GM18861 (cell line): ENCODE measurements around the gene ZBED4.
A peak's percentile ranks its signal among the peaks of the same experiment; 100 is the strongest.

Experiments used
- ATAC-seq: cut with Tn5 transposase; IDR thresholded peaks from one replicate; pipeline ENCODE4 v1.9.1; 2021; ENCODE audit not compliant: unreplicated experiment

ZBED4 gene

DNA sequence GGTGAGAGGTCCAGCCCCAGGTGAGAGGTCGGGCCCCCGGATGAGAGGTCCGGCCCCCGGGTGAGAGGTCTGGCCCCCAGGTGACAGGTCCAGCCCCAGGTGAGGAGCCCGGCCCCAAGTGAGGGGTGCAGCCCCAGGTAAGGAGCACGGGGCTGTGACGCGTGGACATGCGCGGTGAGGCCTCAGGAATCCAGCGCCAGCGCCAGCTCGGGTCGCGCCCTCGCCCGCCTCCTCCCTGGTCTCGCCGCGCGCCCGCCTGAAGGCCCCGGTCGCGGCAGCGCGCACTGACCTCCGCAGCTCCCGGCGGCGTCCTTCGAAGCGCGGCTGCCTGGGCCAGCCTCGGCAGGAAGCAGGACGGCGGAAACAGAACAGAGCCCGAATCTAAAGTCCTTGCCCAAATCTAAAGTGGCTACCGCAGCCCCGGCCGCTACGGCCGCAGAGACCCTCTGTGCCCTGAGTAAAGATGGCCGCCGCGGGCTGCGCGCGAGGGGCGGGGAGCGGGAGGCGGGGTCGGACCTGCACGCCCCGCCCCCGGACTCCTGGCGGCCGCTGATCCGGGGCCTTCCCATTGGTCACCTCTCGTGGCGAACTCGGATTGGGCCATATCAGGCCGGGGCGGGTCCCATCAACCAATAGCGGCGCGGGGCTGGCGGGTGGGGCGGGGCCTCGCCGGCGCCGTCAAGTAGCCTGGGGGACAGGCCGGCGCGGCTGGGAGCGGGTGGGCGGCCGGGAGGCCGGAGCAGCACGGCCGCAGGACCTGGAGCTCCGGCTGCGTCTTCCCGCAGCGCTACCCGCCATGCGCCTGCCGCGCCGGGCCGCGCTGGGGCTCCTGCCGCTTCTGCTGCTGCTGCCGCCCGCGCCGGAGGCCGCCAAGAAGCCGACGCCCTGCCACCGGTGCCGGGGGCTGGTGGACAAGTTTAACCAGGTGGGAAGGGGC is 64.6 kb downstream of the ZBED4 start, which contains the start of the genes ALG12 and CRELD2:
Gene ALG12 (minus strand): TSS at position 465 of the 937 bp plus-strand sequence. CDS start 4,673 bp downstream, outside the sequence.
Gene CRELD2 (plus strand): TSS at position 661 of the 937 bp plus-strand sequence. CDS start 136 bp downstream, at position 797.
- peak; percentile 70 for ATAC-seq

DNA sequence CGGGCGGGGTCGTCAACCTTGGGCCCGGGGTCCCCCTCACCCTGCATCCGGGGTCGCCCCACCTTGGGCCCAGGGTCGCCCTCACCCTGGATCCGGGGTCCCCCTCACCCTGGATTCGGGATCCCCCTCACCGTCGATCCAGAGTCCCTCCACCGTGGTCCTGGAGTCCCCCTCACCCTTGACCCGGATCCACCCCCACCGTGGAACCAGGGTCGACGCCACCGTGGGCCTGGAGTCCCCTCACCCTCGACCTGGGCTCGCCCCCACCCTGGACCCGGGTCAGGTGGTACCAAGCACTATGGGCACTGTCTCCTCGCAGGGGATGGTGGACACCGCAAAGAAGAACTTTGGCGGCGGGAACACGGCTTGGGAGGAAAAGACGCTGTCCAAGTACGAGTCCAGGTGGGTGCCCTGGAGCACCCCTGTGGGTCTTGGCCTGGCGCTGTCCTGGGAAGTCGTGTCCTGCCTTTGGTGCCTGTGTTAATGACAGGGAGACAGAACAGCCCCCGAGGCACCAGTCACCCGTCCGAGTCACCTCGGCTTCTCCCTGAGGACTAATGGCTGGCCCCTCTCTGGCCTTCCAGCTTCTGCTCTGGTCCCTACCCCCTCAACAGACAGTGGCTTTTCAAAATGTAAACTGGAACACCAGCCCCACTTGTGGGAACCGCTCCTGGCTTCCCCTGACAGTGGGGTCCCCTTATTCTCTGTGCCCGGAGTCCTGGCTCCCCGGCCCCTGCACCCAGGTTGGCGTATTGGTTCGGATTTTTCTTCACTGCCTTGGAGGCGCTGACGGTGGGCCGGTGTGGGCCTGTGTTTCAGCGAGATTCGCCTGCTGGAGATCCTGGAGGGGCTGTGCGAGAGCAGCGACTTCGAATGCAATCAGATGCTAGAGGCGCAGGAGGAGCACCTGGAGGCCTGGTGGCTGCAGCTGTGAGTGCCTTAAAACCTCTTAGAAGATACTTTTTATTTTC is 65.6 kb downstream of the ZBED4 start:
- ATAC-seq = no peak

DNA sequence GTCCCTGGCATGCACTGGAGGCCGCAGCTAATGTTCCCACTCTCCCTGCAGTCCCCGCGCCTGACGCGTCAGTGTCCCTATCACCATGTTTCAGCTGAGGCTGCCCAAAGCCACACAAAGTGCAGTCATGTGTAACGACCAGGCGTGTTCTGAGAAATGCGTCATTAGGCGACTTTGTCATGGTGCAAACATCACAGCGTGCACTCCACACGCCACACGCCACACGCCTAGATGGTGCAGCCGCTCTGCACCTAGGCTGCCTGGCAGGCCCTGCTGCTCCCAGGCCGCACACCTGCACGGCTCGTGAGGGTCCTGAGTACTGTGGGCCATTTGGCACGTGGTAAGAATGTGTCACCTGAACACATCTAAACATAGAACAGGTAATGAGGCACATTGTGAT is 67.2 kb downstream of the ZBED4 start:
- ATAC-seq = no peak

DNA sequence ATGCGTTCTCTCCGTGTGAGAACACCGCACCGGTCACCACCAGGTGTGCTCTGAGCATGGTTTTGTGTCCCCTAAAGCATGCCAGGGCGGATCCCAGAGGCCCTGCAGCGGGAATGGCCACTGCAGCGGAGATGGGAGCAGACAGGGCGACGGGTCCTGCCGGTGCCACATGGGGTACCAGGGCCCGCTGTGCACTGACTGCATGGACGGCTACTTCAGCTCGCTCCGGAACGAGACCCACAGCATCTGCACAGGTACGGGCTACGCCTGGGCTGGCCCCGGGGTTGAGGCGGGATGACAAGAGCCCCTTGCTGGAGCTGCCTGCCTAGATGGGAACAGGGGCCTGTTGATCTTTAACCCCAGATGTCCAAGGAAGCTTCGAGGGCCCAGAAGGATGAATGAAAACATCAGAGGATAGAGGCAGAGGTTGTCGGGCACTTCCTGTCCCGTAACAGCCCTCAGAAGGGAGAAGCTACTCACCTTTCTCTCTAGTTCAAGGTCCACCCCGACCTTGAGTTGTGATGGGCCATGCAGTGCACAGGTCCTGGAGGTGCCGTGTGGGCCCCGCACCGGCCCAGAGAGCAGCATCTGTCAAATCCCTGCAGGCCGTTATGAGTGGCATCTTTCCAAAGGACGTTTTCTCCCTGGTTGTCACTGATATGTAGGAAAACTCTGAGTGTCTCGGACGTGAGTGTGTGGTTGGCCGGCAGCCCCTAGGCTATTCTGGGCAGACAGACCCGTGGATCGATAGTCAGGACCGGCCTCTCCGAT is 68.0 kb downstream of the ZBED4 start:
- no peak for ATAC-seq

DNA sequence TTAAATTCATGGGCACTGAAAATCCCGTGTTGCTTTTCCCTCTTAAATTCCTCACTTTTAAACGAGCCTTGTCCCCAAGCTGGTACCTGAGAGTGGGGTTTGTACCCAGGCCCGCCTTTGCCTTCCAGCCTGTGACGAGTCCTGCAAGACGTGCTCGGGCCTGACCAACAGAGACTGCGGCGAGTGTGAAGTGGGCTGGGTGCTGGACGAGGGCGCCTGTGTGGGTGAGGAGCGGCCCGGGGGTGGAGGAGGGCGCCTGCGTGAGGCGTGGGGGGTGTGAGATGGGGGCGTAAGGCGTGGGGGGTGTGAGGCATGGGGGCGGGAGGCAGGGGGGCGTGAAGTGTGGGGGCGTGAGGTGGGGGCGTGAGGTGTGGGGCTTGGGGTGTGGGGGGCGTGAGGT is 68.8 kb downstream of the ZBED4 start:
- ATAC-seq = no peak

DNA sequence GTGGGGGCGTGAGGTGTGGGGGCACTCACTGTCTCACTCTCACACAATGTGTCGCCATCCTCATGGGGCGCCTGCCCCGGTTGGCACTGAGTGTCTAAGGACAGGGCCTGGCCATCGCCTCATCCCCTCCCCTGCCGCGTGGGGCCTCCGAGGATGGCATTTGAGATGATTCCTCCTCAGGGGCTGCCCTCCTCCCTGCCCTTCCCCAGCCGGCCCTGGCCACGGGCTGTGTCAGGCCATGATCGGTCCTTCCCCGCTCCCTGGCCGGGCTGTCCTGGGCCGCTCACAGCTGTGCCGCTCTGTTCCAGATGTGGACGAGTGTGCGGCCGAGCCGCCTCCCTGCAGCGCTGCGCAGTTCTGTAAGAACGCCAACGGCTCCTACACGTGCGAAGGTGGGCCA is 69.3 kb downstream of the ZBED4 start:
- no peak for ATAC-seq

DNA sequence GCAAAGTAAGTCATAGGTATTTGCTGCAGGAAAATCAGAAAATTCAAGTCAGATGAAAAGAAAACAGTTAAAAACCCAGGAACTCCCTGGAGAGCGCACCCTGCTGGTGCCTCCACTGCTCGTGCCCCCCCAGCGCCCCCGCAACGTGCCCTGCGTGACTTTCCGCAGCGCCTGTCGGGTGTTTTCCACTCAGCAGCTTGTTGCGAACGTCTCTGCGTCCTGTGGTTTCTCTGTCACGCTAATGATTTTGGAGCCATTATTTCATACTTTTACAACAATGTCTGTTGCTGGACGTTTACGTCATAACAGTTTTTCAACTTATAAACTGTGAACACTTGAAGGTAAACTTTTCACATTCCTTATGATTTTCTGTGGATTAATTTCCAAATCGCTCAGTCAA is 69.8 kb downstream of the ZBED4 start:
- ATAC-seq = no peak

DNA sequence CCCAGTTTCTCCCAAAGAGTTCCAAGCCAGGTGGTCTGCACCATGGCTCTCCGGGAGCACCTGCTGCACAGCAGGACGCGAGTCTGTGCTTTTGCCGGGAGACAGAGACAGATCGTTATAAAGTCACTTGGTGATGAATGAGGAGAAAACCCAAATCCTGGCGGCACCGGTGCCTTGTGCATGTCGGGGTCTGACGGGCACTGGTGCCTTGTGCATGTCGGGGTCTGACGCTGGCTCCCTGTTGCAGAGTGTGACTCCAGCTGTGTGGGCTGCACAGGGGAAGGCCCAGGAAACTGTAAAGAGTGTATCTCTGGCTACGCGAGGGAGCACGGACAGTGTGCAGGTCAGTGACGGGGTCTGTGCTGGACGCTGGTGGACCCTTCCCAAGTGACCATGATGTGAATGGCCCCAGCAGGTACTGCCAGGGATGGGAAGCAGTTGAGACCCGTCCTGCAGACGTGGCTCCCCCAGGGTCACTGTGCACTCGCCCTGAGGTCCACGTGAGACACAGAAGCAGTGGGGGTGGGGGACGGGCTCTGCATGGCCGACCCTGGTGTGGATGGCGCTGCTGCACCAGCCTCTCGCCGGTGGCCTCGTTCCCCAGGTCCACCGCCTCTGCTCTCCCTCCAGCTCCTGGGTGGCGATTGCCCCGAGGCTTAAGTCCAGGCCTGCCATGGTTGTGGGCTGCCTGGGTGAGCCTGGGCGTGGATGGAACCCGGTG is 70.6 kb downstream of the ZBED4 start:
- no peak for ATAC-seq

DNA sequence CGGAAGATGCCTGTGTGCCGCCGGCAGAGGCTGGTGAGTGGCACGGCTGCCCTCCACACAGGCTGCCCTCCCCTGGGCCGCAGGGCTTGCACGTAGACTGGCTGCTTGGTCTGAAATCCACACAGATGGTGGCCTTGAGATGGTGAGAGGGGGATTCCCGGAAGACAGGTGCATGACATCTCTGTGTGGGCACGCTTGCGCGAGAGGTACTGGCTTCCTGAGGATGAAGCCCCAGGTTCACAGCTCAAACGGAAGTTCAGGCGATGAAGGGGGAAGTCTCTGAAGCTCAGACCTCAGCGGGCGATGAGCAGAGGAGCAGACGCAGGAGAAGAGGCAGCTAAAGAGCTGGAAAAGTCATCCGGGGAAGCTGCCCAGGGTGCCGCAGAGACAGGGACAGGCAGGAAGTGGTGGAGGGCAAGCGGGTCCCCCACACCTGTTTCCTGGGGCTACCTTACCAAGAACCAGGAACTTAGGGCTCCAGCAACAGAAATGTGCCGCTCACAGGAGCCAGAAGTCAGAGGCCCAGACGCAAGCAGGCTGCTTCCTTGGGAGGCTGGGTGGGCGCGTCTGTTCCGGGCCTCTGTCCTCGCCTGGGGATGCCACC is 72.0 kb downstream of the ZBED4 start:
- ATAC-seq = no peak

DNA sequence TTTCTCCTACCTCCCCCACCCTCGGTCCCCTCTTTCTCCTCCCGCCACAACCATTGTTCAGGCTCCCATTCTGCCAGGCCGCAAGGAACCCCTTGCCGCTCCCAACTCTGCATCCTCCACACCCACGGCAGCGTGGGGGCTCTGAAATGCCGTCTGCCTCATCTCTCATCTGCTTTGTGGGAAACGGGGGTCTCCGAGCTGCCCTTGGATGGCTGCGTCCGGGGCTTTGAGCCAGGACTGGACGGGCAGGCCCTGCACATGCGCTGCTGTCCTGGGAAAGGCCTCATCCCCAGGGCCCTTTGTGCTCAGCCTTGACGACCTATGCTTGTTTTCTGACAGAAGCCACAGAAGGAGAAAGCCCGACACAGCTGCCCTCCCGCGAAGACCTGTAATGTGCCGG is 73.3 kb downstream of the ZBED4 start:
- ATAC-seq = no peak

DNA sequence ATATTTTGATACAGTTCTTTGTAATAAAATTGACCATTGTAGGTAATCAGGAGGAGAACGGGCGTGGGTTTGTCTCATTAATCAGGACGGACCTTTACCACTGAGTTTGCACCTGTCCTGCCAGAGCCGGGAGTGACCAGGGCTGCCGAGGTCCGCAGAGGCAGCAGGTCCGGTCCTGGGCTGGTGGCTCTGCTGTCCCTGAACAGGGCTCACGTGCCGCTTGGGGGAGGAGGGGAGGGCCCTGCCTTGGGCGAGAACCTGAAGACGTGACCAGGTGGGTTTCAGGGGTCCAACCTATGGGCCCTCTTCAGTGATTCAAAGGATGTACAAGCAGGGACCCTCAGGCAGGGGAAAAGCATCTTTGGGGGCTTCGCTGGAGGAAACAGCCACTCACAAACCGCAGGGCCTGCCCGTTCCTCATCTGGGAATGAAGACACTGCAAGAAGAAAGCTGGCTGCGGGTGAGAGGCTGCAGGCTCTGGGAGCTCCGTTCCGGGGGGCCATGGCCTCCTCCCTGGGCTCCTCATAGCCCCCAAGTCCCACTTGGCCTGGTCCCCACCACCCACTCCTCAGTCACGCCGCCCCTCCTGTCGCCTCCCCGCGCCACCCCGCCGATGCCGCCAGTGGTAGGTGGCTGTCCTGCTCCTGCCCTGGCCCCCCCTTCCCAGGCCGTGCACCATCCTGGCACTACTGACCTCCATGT is 74.0 kb downstream of the ZBED4 start:
- ATAC-seq = no peak

DNA sequence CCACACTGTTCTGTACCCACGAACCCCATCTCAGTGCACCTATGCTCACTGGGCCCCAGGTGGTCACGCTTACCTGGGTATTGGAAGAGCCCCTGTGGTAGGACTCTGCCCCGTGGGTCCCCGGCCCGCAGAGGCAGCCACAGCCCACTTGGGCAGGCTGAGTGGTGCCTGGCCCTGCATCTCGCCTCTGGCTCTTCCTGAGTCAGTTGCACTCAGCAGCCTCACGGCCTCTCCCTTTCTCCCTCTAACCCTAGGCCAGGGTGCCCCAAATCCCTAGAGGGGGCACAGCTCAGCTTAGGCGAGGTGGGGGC is 74.5 kb downstream of the ZBED4 start:
- no peak for ATAC-seq

DNA sequence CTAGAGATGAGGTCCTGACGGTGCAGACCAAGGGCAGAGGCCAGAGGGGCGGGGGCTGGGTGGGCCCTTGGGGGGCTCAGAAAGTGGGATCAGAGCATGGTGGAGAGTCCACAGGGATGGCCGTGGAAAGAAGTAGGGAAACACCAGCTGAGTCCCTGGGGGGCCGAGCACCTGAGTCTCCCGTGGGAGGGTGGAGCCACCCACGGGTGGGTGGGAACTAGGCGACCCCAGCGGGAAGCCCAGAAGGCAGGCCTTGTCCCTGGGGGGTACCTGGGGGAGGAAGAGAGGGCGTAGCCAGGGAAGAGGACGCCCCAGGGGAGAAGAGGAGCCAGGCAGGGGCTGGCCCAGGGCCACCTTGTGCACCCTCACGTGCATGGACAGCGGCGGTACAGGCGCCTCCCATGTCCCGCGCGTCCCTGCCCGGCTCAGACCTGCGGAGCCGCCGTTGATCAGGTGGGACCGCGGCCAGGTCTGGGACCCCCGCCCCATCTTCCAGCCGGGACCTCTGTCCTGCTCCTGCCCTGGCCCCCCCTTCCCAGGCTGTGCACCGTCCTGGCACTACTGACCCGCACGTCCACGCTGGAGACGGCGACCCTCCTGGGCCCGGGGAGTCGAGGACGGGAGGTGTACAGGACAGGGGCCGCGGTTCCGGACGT is 75.0 kb downstream of the ZBED4 start:
- ATAC-seq = no peak

DNA sequence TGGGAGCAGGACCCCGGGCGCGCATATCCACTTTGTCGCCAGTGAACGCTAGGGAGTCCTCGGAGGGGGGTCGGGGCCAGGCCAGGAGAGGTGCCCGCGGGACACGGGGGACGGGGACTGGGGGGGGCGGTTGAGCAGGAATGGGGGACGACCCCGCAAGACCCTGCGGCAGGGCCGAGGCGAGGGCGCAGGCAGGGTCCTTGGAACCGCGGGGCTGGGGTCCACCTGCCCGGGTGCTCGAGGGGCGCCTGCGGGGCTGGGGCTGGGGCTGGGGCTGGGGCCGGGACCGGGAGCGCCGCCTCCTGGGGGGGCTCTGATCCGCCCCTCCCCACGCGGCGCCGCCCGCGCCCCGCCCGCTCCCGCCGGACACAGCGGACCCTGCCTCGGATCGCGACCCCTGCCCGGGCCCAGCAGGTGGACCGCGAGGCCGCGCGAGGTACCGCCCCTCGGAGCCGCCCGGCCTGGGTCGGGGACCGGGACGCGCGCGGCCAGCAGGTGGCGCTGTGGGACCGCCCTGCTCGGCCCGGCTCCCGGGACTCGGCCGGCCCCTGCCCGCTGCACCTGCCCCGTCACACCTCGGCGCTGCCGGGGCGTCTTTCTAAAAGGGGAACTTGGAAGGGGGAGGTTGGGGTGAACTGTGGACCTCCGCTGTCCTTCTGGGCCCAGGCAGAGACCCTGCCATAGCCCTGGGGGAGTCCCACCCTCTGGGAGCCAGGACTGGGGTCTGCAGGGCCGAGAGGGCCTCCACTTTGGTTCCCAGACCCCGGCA is 75.8 kb downstream of the ZBED4 start:
- no peak for ATAC-seq

DNA sequence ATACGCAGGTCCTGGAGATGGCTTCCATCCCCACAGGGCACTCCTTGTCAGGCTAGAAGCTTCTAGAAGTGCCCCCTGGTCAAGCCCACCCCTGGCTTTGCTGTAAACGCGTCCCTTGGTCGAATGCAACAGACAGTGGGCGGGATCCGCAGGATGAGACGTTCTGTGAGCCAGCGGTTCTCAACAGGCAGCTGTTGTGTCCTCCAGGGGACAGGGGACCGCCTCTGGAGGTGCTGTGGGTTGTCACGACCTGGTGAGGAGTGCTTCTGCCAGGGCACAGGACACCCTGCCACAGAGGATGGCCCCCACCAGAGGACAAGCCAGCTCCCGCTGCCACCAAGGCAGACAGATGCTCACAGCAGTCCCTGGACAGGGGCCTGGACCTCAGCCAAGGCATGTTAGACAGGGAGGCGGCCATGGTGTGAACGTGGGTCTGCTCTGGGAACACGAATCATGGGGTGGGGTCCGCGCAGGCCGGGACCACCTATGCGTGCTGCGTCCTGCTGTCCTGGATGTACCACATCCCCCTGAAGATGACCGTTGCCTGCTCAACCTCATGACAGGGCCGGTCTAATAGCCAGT is 76.4 kb downstream of the ZBED4 start:
- no peak for ATAC-seq

DNA sequence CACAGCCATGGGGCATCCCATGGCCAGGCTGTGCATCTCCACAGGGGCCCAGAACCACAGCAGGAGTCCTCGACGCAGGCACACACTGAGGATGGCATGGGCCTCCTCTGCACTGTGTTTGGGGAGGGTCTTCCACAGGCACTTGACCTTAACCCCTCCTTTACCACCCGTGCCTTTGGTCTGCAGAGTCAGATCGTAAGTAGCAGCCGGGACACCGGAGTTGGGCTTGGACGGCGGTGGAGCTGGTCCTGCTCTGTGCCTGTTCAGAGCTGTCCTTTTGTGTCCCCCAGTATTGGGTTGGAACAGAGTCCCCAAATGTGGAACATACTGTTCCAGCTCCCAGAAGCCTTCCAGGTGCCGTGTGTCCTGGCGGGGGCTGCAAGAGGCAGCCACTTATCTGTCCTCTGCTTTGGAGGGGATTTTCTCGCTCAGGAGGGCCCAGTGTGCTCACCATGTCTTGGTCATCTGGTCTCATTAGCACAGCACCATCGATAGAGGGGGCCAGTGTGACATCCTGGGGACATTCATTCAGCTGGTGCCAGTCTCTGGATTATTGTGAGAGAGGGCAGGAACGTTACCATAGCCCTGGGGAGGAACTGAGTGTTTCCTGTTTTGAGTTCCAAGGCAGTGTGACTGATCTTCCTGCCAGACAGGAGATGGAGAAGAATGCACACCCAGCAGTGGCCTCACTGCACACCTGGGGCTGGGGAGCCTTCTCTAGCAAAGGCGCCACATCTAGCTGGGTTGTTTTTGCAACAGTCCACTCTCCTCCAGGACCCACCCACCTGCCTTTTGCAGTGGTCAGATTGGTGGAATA is 77.2 kb downstream of the ZBED4 start:
- ATAC-seq = peak; percentile 31
